GM19397 (cell line): ENCODE measurements around the gene DOC2A.

ENCODE experiments used
- ATAC-seq: cut with Tn5 transposase; IDR thresholded peaks from one replicate; pipeline ENCODE4 v1.9.1; 2021; ENCODE audit warnings: mild to moderate bottlenecking, moderate library complexity; ENCODE audit not compliant: unreplicated experiment

Gene DOC2A

GRCh38 chr16:30005341-30006094 lies 5.3 kb downstream of the DOC2A start:
- ATAC-seq = no peak

- ATAC-seq = no peak
Measured at GRCh38 chr16:30004811-30005242, 6.0 kb downstream of the DOC2A start.

GRCh38 chr16:30004424-30004776 lies 6.4 kb downstream of the DOC2A start:
- no peak for ATAC-seq

- ATAC-seq = no peak
Measured at GRCh38 chr16:30003670-30004423, 7.0 kb downstream of the DOC2A start.

GRCh38 chr16:30002614-30003346 lies 8.0 kb downstream of the DOC2A start:
- no peak for ATAC-seq

GRCh38 chr16:30000735-30001631 lies 9.8 kb downstream of the DOC2A start:
- ATAC-seq = no peak

- ATAC-seq = no peak
Measured at GRCh38 chr16:29999605-30000004, 11.2 kb downstream of the DOC2A start.

- no peak for ATAC-seq
Measured at GRCh38 chr16:29996766-29997250, 14.0 kb downstream of the DOC2A start.

- ATAC-seq = peak; percentile 90
Measured at GRCh38 chr16:29995911-29996765, 14.7 kb downstream of the DOC2A start, which contains the start of gene INO80E. Gene INO80E, plus strand, starts transcription at chr16:29996241. Its CDS starts 70 bp downstream, at chr16:29996311.

- ATAC-seq = peak; percentile 54
Measured at GRCh38 chr16:29995324-29995910, 15.4 kb downstream of the DOC2A start, which contains the start of gene HIRIP3. Gene HIRIP3, minus strand, starts transcription at chr16:29995617. Its CDS starts 12 bp downstream, at chr16:29995605.

GRCh38 chr16:29994600-29995323 lies 16.1 kb downstream of the DOC2A start:
- ATAC-seq = peak; percentile 39

GRCh38 chr16:29993903-29994599 lies 16.8 kb downstream of the DOC2A start:
- no peak for ATAC-seq

- ATAC-seq = no peak
Measured at GRCh38 chr16:29993191-29993902, 17.5 kb downstream of the DOC2A start.

GRCh38 chr16:29992344-29992967 lies 18.4 kb downstream of the DOC2A start:
- no peak for ATAC-seq

GRCh38 chr16:29991571-29991904 lies 19.3 kb downstream of the DOC2A start:
- no peak for ATAC-seq

- ATAC-seq = no peak
Measured at GRCh38 chr16:29990883-29991570, 19.8 kb downstream of the DOC2A start.
